HEK293T (cell line): ENCODE results near the gene ZBTB11.

Source experiments
- BHLHE40 ChIP-seq: fragments of 450-650 bp; IDR thresholded peaks from 2 replicates; pipeline ENCODE4 v1.6.1; 2016; ENCODE audit warnings: mild to moderate bottlenecking, moderate library complexity, borderline replicate concordance
- SP1 ChIP-seq: fragments of 450-650 bp; IDR thresholded peaks from 2 replicates; pipeline ENCODE4 v1.6.1; 2017

DNA sequence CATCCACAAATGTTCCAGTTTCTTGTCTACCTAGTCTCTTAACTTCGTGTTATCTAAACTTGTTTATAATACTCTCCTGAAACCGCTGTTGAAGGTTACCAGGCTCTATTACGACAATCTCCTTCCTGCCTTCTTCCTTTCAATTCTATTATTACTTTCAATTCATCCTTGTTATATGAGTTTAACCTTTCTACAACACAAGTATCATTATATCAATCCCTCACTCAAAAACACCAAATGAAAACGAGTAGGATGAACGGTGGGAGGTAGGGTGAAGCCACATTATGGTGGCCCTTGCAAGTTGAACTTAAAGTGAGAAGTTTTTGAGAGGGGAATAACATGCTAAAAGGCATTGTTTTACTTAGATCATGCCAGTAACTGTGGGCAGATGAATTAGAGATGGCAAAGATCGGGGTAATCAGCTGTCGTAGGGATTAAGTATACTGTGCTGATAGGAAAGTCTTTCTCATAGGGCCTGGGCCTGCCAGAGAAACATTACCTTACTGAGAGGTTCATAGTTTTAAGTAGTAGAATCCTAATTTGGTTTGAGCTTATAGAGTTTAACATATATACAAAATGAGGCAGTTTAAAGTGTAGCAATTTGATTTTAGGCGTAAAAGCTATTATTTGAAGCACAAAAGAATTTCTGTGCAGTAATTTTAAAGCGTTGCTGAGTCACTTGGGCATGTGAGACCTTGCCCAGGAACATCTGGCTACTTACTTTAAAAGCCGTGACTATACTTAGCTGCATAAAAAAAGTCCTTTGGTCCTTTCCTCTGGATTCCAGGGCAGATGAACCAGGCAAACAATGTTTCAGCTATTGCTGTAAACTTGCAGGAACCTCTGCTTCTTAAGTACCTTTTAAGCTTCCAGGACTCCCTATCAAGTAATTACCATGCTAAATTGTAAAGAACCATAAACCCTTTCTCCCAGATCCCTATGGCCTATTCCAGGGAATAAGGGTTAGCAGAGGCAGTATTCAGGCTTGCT is 44.2 kb upstream of the ZBTB11 start:
- TF ChIP-seq SP1 (no peak), BHLHE40 (no peak)
